Measurements from ENCODE around the gene CHST8. TPM values are rescaled to one million over a fixed set of nuclear protein-coding genes. Genes with fewer than 3 reads are reported as not detected.
"Not testable (repeated sequence)": the region's sequence is repeated elsewhere in the genome, so short reads cannot be mapped to it uniquely, and the experiment has no call there.

CHST8 gene
- total and polyA plus RNA-seq, 9 donors = 0.48 to 2.5 (median 1.0) TPM; not detected in 1

DNA sequence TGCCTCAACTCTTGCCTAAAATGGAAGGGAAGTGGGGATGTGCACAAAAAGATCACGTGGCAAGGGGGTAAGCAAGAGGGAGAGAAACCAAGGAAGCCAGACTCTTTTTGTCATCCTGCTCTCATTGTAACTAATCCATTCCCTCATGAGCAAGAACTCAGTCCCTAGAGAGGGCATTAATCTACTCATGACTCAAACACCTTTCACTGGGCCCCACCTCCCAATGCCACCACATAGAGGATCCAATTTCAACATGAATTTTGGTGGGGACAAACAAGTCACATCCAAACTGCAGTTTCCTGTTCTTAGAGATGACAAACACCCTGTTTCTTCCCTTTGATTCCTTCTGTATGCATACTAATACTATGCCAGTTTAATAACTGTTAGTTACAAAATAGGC, 11.2 kb upstream of the CHST8 start:
- no peak overlapping the region for H3K4me3 ChIP-seq
- H3K27me3 ChIP-seq = no peaks in the 10 kb centered on the region
- intact Hi-C loops (cut with DNase I) = no loop called here
- no peaks in the 10 kb centered on the region for H3K36me3 ChIP-seq
- H3K4me1 ChIP-seq (ENCODE audit: insufficient read depth) = no peaks in the 10 kb centered on the region
- DNase-seq = no peak
- 60 to 62% (median 61%) methylated on average over 1 of the region's 1 CpG for WGBS, 3 donors
- H3K9me3 ChIP-seq = no peaks in the 10 kb centered on the region
- TF ChIP-seq EP300 (IDR thresholded peaks at IDR 0.05) (no peak), POLR2A (IDR thresholded peaks at IDR 0.05) (no peak)
- TF ChIP-seq, protein P1, sequence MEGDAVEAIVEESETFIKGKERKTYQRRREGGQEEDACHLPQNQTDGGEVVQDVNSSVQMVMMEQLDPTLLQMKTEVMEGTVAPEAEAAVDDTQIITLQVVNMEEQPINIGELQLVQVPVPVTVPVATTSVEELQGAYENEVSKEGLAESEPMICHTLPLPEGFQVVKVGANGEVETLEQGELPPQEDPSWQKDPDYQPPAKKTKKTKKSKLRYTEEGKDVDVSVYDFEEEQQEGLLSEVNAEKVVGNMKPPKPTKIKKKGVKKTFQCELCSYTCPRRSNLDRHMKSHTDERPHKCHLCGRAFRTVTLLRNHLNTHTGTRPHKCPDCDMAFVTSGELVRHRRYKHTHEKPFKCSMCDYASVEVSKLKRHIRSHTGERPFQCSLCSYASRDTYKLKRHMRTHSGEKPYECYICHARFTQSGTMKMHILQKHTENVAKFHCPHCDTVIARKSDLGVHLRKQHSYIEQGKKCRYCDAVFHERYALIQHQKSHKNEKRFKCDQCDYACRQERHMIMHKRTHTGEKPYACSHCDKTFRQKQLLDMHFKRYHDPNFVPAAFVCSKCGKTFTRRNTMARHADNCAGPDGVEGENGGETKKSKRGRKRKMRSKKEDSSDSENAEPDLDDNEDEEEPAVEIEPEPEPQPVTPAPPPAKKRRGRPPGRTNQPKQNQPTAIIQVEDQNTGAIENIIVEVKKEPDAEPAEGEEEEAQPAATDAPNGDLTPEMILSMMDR (IDR thresholded peaks at IDR 0.05) = no peak
- H3K27ac ChIP-seq = no peak overlapping the region

DNA sequence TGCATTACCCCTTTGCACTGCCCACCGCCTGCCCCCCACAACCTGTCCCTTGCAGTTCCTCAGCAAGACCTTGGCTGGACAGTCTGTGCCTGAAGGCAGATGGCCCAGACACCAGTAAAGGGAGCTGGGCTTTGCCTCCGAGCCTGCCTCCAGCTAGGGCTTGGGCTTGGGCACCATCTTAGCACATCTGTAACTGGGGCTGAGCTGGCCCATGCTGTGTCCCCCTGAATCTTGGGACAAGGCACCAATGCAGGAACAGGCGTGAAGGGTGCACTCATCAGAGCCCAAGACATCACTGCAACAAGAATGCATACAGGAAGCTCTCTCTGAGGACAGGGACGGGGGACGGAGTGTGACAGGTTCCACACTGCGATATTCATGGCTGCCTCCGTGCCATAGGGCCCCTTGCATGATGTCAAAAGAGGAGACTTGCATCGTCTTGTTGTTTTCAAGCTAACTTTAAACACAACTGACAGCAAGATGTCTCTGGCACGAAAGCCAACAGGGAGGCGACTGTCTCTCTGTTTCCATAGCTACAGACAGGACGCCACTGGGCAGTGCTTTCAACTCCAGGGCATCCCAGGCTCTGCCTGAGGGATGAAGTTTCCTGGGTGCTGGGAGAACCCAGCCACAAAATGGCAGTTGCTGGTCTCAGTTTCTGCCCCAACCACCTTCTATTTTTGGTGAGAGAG, 8.7 kb upstream of the CHST8 start:
- H3K36me3 ChIP-seq = no peaks in the 10 kb centered on the region
- no peaks in the 10 kb centered on the region for H3K27me3 ChIP-seq
- intact Hi-C loops (cut with DNase I) = no loop called here
- no peak overlapping the region for H3K27ac ChIP-seq
- TF ChIP-seq, protein P1 (IDR thresholded peaks at IDR 0.05) = no peak
- TF ChIP-seq POLR2A (IDR thresholded peaks at IDR 0.05) (no peak), EP300 (IDR thresholded peaks at IDR 0.05) (no peak)
- WGBS, 3 donors = 53 to 61% (median 58%) methylated on average over 11 of the region's 11 CpGs
- no peak overlapping the region for H3K4me3 ChIP-seq
- no peaks in the 10 kb centered on the region for H3K4me1 ChIP-seq (ENCODE audit: insufficient read depth)
- no peaks in the 10 kb centered on the region for H3K9me3 ChIP-seq
- no peak for DNase-seq

DNA sequence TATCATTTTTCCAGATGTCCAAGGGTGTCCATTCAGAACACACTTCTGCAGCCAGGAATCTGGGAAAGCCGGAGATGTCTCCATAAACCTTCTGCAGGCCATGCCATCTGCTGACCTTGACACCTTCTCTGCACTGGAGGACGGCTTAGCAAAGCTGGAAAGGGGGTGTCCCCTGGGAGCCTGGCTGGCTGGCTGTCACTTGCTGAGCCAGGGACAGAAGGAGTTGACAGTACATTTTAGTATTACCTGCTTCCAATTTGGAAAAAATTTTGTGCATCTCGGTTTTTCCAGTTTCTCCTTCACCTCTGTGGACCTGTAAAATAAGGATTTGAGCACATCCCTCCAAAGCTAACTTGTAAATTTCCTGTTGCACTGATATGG, 8.1 kb upstream of the CHST8 start:
- no peak for TF ChIP-seq EP300 (IDR thresholded peaks at IDR 0.05)
- no peak for TF ChIP-seq POLR2A (IDR thresholded peaks at IDR 0.05)
- TF ChIP-seq, protein P1 (IDR thresholded peaks at IDR 0.05) = no peak
- Histone ChIP-seq H3K4me3 (no peak overlapping the region), H3K9me3 (no peaks in the 10 kb centered on the region), H3K36me3 (no peaks in the 10 kb centered on the region), H3K27me3 (no peaks in the 10 kb centered on the region), H3K4me1 (ENCODE audit: insufficient read depth) (no peaks in the 10 kb centered on the region), H3K27ac (no peak overlapping the region)
- intact Hi-C loops (cut with DNase I) = no loop called here
- WGBS, 3 donors = 17 to 22% (median 17%) methylated on average over 3 of the region's 3 CpGs
- no peak for DNase-seq

DNA sequence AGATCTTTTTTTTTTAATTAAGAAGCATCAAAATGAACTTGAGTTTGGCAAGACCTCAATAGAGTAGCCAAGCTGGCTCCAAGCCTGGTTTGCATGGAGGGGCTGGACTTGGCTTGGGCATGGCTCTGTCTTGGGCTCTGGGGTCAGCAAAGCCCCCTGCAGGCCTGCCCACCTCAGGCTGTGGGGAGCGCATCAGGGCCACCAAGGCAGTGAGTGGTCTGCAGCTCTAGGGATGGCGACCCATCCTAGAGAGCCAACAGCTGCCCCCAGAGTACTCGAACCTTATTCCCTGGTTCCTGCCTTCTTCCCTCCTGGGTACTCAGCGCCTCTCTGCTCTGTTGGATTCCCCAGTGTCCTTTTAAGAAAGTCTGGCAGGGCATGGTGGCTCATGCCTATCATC, 5.4 kb upstream of the CHST8 start:
- Histone ChIP-seq H3K36me3 (no peaks in the 10 kb centered on the region), H3K9me3 (no peaks in the 10 kb centered on the region), H3K4me1 (ENCODE audit: insufficient read depth) (no peaks in the 10 kb centered on the region), H3K27ac (no peak overlapping the region), H3K4me3 (no peak overlapping the region), H3K27me3 (no peaks in the 10 kb centered on the region)
- no peak for TF ChIP-seq EP300 (IDR thresholded peaks at IDR 0.05)
- no peak for TF ChIP-seq POLR2A (IDR thresholded peaks at IDR 0.05)
- WGBS, 3 donors = 83 to 90% (median 88%) methylated on average over 4 of the region's 4 CpGs
- intact Hi-C loops (cut with DNase I) = no loop called here
- no peak for DNase-seq

DNA sequence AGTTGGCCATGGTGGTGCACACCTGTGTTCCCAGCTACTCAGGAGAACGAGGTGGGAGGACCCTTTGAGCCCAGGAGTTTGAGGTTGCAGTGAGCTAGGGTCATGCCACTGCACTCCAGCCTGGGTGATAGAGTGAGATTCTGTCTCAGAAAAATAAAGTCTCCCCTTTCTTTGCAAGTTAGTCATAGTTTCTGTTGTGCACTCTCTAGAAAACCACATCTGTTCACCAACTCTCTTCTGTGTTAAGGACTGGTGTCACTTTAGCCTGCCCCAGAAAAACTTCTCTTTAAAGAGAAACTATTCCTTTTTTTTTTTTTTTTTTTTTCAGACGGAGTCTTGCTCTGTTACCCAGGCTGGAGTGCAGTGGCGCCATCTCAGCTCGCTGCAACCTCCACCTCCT, 4.9 kb upstream of the CHST8 start:
- intact Hi-C loops (cut with DNase I) = no loop called here
- H3K9me3 ChIP-seq = no peaks in the 10 kb centered on the region
- H3K4me3 ChIP-seq = no peak overlapping the region
- no peak overlapping the region for H3K27ac ChIP-seq
- H3K4me1 ChIP-seq (ENCODE audit: insufficient read depth) = no peaks in the 10 kb centered on the region
- 62 to 77% (median 62%) methylated on average over 4 of the region's 4 CpGs for WGBS, 3 donors
- TF ChIP-seq, protein P1 (IDR thresholded peaks at IDR 0.05) = no peak
- no peak for TF ChIP-seq EP300 (IDR thresholded peaks at IDR 0.05)
- TF ChIP-seq POLR2A (IDR thresholded peaks at IDR 0.05) = no peak
- DNase-seq = no peak
- H3K27me3 ChIP-seq = no peaks in the 10 kb centered on the region
- no peaks in the 10 kb centered on the region for H3K36me3 ChIP-seq

DNA sequence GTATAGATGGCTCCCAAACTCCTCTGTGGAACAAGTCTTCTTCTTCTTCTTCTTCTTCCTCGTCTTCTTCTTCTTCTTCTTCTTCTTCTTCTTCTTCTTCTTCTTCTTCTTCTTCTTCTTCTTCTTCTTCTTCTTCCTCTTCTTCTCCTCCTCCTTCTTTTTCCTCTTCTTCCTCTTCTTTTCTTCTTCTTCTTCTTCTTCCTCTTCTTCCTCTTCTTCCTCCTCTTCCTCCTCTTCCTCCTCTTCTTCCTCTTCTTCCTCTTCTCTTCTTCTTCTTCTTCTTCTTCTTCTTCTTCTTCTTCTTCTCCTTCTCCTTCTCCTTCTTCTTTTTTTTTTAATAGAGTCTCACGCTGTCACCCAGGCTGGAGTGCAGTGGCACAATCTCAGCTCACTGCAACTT, 3.4 kb upstream of the CHST8 start:
- H3K27ac ChIP-seq; H3K36me3 ChIP-seq; DNase-seq; intact Hi-C loops (cut with DNase I); H3K9me3 ChIP-seq; H3K4me1 ChIP-seq (ENCODE audit: insufficient read depth); H3K27me3 ChIP-seq; H3K4me3 ChIP-seq: not testable (repeated sequence)
- WGBS, 3 donors = 75 to 100% (median 82%) methylated on average over 1 to 2 of the region's 2 CpGs
